ENCODE measurements around the gene CDH12. TPM values are rescaled to one million over a fixed set of nuclear protein-coding genes. Genes with fewer than 3 reads are reported as not detected.

Gene CDH12
- total and polyA plus RNA-seq, 2 experiments from 2014 or later = 0.09 to 0.97 TPM

DNA sequence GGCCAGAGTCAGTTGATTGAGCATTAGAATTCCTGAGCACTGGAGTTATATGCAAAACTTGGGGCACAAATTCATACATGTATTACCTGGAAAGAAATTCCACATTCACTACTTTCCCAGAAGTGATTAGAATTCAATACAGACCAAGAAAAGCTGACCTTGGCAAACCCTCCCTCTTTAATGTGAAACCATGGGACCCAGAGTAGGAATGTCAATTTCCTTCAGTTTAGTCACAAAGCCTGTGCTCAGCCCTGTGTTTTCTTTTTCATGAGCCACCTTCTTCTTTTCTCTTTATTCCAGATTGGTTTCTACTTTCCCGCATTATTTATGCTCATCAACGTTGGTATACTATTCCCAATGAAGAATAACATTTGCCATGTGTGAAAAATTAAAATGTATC, 420.2 kb downstream of the CDH12 start:
- no peaks in the 10 kb centered on the region for H3K27me3 ChIP-seq
- TF ChIP-seq, protein P1, sequence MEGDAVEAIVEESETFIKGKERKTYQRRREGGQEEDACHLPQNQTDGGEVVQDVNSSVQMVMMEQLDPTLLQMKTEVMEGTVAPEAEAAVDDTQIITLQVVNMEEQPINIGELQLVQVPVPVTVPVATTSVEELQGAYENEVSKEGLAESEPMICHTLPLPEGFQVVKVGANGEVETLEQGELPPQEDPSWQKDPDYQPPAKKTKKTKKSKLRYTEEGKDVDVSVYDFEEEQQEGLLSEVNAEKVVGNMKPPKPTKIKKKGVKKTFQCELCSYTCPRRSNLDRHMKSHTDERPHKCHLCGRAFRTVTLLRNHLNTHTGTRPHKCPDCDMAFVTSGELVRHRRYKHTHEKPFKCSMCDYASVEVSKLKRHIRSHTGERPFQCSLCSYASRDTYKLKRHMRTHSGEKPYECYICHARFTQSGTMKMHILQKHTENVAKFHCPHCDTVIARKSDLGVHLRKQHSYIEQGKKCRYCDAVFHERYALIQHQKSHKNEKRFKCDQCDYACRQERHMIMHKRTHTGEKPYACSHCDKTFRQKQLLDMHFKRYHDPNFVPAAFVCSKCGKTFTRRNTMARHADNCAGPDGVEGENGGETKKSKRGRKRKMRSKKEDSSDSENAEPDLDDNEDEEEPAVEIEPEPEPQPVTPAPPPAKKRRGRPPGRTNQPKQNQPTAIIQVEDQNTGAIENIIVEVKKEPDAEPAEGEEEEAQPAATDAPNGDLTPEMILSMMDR (IDR thresholded peaks at IDR 0.05; ENCODE audit: low read depth, low read length) = no peak

GRCh38 chr5:22431840-22432239, 421.3 kb downstream of the CDH12 start:
- Histone ChIP-seq H3K36me3 (no peaks in the 10 kb centered on the region), H3K27me3 (no peaks in the 10 kb centered on the region)
- TF ChIP-seq, protein P1 (IDR thresholded peaks at IDR 0.05; ENCODE audit: low read depth, low read length) = no peak

More for the DNA sequence above, 420.2 kb downstream of the CDH12 start:
- Histone ChIP-seq H3K4me1 (ENCODE audit: low read depth) (peaks cover 14% of the 10 kb centered on the region), H3K36me3 (no peaks in the 10 kb centered on the region), H3K27ac (no peak overlapping the region), H3K9me3 (ENCODE audit: low read depth) (no peaks in the 10 kb centered on the region), H3K4me3 (no peak overlapping the region)
- DNase-seq (ENCODE audit: low read depth in 1 of 2, low spot score in 1 of 2) = no peak

DNA sequence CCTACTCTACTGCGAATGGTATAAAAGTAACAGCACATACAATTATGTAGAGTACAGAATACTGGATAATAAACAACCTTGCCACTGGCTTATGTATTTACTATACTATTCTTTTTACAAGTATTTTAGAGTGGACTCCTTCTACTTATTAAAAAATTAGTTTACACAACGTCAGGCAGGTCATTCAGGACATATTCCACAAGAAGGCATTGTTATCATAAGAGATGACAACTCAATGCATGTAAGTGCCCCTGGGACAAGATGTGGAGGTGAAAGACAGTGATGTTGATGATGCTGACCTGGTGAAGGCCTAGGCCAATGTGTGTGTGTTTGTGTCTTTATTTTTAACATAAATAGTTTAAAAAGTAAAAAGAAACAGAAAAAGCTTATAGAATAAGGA, 421.7 kb downstream of the CDH12 start:
- TF ChIP-seq, protein P1 (IDR thresholded peaks at IDR 0.05; ENCODE audit: low read depth, low read length) = no peak

More at GRCh38 chr5:22431840-22432239, 421.3 kb downstream of the CDH12 start:
- Histone ChIP-seq H3K4me1 (ENCODE audit: low read depth) (peaks cover 14% of the 10 kb centered on the region), H3K9me3 (ENCODE audit: low read depth) (no peaks in the 10 kb centered on the region), H3K4me3 (no peak overlapping the region), H3K27ac (no peak overlapping the region)
- no peak for DNase-seq (ENCODE audit: low read depth in 1 of 2, low spot score in 1 of 2)

GRCh38 chr5:22411554-22412349, 441.4 kb downstream of the CDH12 start:
- DNase-seq (ENCODE audit: low read depth in 1 of 2, low spot score in 1 of 2) = no peak
- H3K4me1 ChIP-seq (ENCODE audit: low read depth) = no peaks in the 10 kb centered on the region
- no peaks in the 10 kb centered on the region for H3K9me3 ChIP-seq (ENCODE audit: low read depth)

More for the DNA sequence above, 421.7 kb downstream of the CDH12 start:
- Histone ChIP-seq H3K27me3 (no peaks in the 10 kb centered on the region), H3K36me3 (no peaks in the 10 kb centered on the region), H3K4me1 (ENCODE audit: low read depth) (peaks cover 14% of the 10 kb centered on the region), H3K27ac (no peak overlapping the region), H3K4me3 (no peak overlapping the region), H3K9me3 (ENCODE audit: low read depth) (no peaks in the 10 kb centered on the region)
- DNase-seq (ENCODE audit: low read depth in 1 of 2, low spot score in 1 of 2) = no peak

DNA sequence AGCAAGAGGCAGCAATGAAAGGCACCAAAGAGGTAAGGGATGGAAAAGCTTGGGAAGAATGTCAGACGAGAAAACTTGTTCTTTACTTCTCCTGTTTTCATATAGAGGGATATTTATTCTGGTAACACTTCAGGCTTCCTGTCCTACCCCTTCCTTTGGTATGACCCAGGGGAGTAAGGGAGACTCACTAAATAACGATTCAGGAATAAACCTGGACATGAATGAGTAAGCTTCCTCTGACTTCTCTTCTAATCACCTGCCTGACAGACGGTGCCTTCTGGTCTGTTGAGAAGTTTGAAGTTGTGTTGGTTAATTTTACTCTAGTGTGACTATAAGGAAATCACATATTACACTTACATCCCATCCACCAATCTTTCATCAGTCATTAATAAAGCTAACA, 461.2 kb downstream of the CDH12 start:
- Histone ChIP-seq H3K27me3 (no peaks in the 10 kb centered on the region), H3K4me3 (no peak overlapping the region), H3K9me3 (ENCODE audit: low read depth) (no peaks in the 10 kb centered on the region), H3K4me1 (ENCODE audit: low read depth) (no peaks in the 10 kb centered on the region), H3K36me3 (no peaks in the 10 kb centered on the region), H3K27ac (no peak overlapping the region)
- no peak for DNase-seq (ENCODE audit: low read depth in 1 of 2, low spot score in 1 of 2)
- TF ChIP-seq, protein P1 (IDR thresholded peaks at IDR 0.05; ENCODE audit: low read depth, low read length) = no peak

More at GRCh38 chr5:22411554-22412349, 441.4 kb downstream of the CDH12 start:
- no peaks in the 10 kb centered on the region for H3K27me3 ChIP-seq
- no peak overlapping the region for H3K27ac ChIP-seq
- H3K4me3 ChIP-seq = no peak overlapping the region
- H3K36me3 ChIP-seq = no peaks in the 10 kb centered on the region
- TF ChIP-seq, protein P1 (IDR thresholded peaks at IDR 0.05; ENCODE audit: low read depth, low read length) = no peak
